Stomach smooth muscle (tissue), 2 donors: ENCODE measurements around the gene SUPT4H1.

Experiments
- H3K27ac ChIP-seq: one replicate; pipeline ENCODE4 v1.7.0; 2013; ENCODE audit warnings: mild to moderate bottlenecking, low read length, inconsistent platforms
- H3K27me3 ChIP-seq, 2 donors: one replicate each; pipeline ENCODE4 v1.7.0; 2013; ENCODE audit warnings: low read length in 2 of 2; ENCODE audit not compliant: insufficient read depth in 2 of 2, control insufficient read depth in 1 of 2
- H3K36me3 ChIP-seq, 2 donors: one replicate each; pipeline ENCODE4 v1.7.0; 2013; ENCODE audit warnings: low read length in 2 of 2; ENCODE audit not compliant: control insufficient read depth in 2 of 2, insufficient read depth in 2 of 2
- H3K4me1 ChIP-seq: one replicate; pipeline ENCODE4 v1.7.0; 2013; ENCODE audit warnings: low read length; ENCODE audit not compliant: control insufficient read depth, insufficient read depth
- H3K4me3 ChIP-seq, 2 donors: one replicate each; pipeline ENCODE4 v1.7.0; 2013; ENCODE audit warnings: low read length in 2 of 2
- H3K9ac ChIP-seq, 2 donors: one replicate each; pipeline ENCODE4 v1.7.0; 2013; ENCODE audit warnings: low read length in 2 of 2, mild to moderate bottlenecking in 1 of 2
- H3K9me3 ChIP-seq, 2 donors: one replicate each; pipeline ENCODE4 v1.7.0; 2013; ENCODE audit warnings: low read length in 2 of 2; ENCODE audit not compliant: control insufficient read depth in 2 of 2
- donor health status: healthy.
- donor health status: Pancreatic carcinoma.

The SUPT4H1 gene

GRCh38 chr17:58388302-58389190 lies 36.5 kb upstream of the SUPT4H1 start:
- Histone ChIP-seq H3K27ac (no peak overlapping the region), H3K9ac (no peak overlapping the region)

GRCh38 chr17:58387834-58388233 lies 35.8 kb upstream of the SUPT4H1 start:
- Histone ChIP-seq H3K36me3 (no peaks in the 10 kb centered on the region), H3K27me3 (no peaks in the 10 kb centered on the region), H3K9me3 (no peaks in the 10 kb centered on the region), H3K4me1 (no peaks in the 10 kb centered on the region), H3K27ac (no peak overlapping the region), H3K9ac (no peak overlapping the region), H3K4me3 (no peak overlapping the region)

More at GRCh38 chr17:58388302-58389190, 36.5 kb upstream of the SUPT4H1 start:
- H3K27me3 ChIP-seq = no peaks in the 10 kb centered on the region
- no peaks in the 10 kb centered on the region for H3K4me1 ChIP-seq
- H3K36me3 ChIP-seq = no peaks in the 10 kb centered on the region
- H3K9me3 ChIP-seq = no peaks in the 10 kb centered on the region
- H3K4me3 ChIP-seq = no peak overlapping the region

GRCh38 chr17:58386708-58387107 lies 34.7 kb upstream of the SUPT4H1 start:
- no peaks in the 10 kb centered on the region for H3K4me1 ChIP-seq
- no peak overlapping the region for H3K4me3 ChIP-seq
- H3K9ac ChIP-seq = no peak overlapping the region
- H3K36me3 ChIP-seq = no peaks in the 10 kb centered on the region
- H3K27ac ChIP-seq = no peak overlapping the region
- no peaks in the 10 kb centered on the region for H3K27me3 ChIP-seq
- H3K9me3 ChIP-seq = no peaks in the 10 kb centered on the region

- Histone ChIP-seq H3K4me1 (no peaks in the 10 kb centered on the region), H3K36me3 (no peaks in the 10 kb centered on the region), H3K9ac (no peak overlapping the region), H3K4me3 (no peak overlapping the region), H3K27me3 (no peaks in the 10 kb centered on the region), H3K9me3 (no peaks in the 10 kb centered on the region), H3K27ac (no peak overlapping the region)
Measured at GRCh38 chr17:58385359-58385899, 33.4 kb upstream of the SUPT4H1 start.

- no peaks in the 10 kb centered on the region for H3K27me3 ChIP-seq
- H3K27ac ChIP-seq = no peak overlapping the region
- H3K9ac ChIP-seq = no peak overlapping the region
- H3K36me3 ChIP-seq = no peaks in the 10 kb centered on the region
- H3K4me1 ChIP-seq = no peaks in the 10 kb centered on the region
- no peaks in the 10 kb centered on the region for H3K9me3 ChIP-seq
- H3K4me3 ChIP-seq = no peak overlapping the region
Measured at GRCh38 chr17:58384897-58385296, 32.9 kb upstream of the SUPT4H1 start.

- no peaks in the 10 kb centered on the region for H3K27me3 ChIP-seq
- H3K4me1 ChIP-seq = no peaks in the 10 kb centered on the region
- H3K4me3 ChIP-seq = no peak overlapping the region
- no peaks in the 10 kb centered on the region for H3K36me3 ChIP-seq
- H3K9ac ChIP-seq = no peak overlapping the region
- H3K27ac ChIP-seq = no peak overlapping the region
- H3K9me3 ChIP-seq = no peaks in the 10 kb centered on the region
Measured at GRCh38 chr17:58383892-58384462, 32.0 kb upstream of the SUPT4H1 start.

- Histone ChIP-seq H3K36me3 (no peaks in the 10 kb centered on the region), H3K9me3 (no peaks in the 10 kb centered on the region), H3K9ac (no peak overlapping the region), H3K27ac (no peak overlapping the region), H3K27me3 (no peaks in the 10 kb centered on the region), H3K4me1 (no peaks in the 10 kb centered on the region), H3K4me3 (no peak overlapping the region)
Measured at GRCh38 chr17:58382872-58383242, 30.9 kb upstream of the SUPT4H1 start.

GRCh38 chr17:58382108-58382871 lies 30.3 kb upstream of the SUPT4H1 start:
- Histone ChIP-seq H3K9me3 (no peaks in the 10 kb centered on the region), H3K9ac (no peak overlapping the region), H3K4me3 (no peak overlapping the region), H3K4me1 (no peaks in the 10 kb centered on the region), H3K27me3 (no peaks in the 10 kb centered on the region), H3K36me3 (no peaks in the 10 kb centered on the region), H3K27ac (no peak overlapping the region)

- H3K27me3 ChIP-seq = no peaks in the 10 kb centered on the region
- H3K9ac ChIP-seq = no peak overlapping the region
- H3K36me3 ChIP-seq = no peaks in the 10 kb centered on the region
- H3K4me1 ChIP-seq = no peaks in the 10 kb centered on the region
- no peaks in the 10 kb centered on the region for H3K9me3 ChIP-seq
- no peak overlapping the region for H3K27ac ChIP-seq
- no peak overlapping the region for H3K4me3 ChIP-seq
Measured at GRCh38 chr17:58381124-58382035, 29.4 kb upstream of the SUPT4H1 start.
